GM19351 (cell line): Measurements from ENCODE around the gene DFFB.
"Not testable (repeated sequence)": the region's sequence is repeated elsewhere in the genome, so short reads cannot be mapped to it uniquely, and the experiment has no call there.

ENCODE experiments used
- ATAC-seq: cut with Tn5 transposase; IDR thresholded peaks from one replicate; pipeline ENCODE4 v1.9.1; 2021; ENCODE audit warnings: mild to moderate bottlenecking, moderate library complexity; ENCODE audit not compliant: unreplicated experiment

DFFB gene

GRCh38 chr1:3907031-3907534 is 49.8 kb downstream of the DFFB start:
- ATAC-seq, result no peak

GRCh38 chr1:3907621-3908165 is 50.4 kb downstream of the DFFB start:
- no peak for ATAC-seq

GRCh38 chr1:3908886-3909517 is 51.7 kb downstream of the DFFB start:
- ATAC-seq, result no peak

GRCh38 chr1:3909615-3910014 is 52.3 kb downstream of the DFFB start:
- ATAC-seq, result no peak

- ATAC-seq, result no peak
Measured at GRCh38 chr1:3910049-3910731, 52.9 kb downstream of the DFFB start.

GRCh38 chr1:3910857-3911845 is 53.9 kb downstream of the DFFB start:
- peak; percentile 73 for ATAC-seq

GRCh38 chr1:3911981-3912808 is 54.9 kb downstream of the DFFB start:
- no peak for ATAC-seq

- ATAC-seq, result no peak
Measured at GRCh38 chr1:3912809-3913685, 55.8 kb downstream of the DFFB start.

- no peak for ATAC-seq
Measured at GRCh38 chr1:3914331-3914851, 57.1 kb downstream of the DFFB start.

GRCh38 chr1:3914911-3915310 is 57.6 kb downstream of the DFFB start:
- no peak for ATAC-seq

GRCh38 chr1:3915551-3916121 is 58.4 kb downstream of the DFFB start:
- ATAC-seq, result no peak

- no peak for ATAC-seq
Measured at GRCh38 chr1:3917761-3918160, 60.5 kb downstream of the DFFB start.

- ATAC-seq, result not testable (repeated sequence)
Measured at GRCh38 chr1:3918359-3918758, 61.1 kb downstream of the DFFB start.

- ATAC-seq, result no peak
Measured at GRCh38 chr1:3918966-3919611, 61.8 kb downstream of the DFFB start.

- no peak for ATAC-seq
Measured at GRCh38 chr1:3919706-3920105, 62.4 kb downstream of the DFFB start.

GRCh38 chr1:3921765-3922164 is 64.5 kb downstream of the DFFB start:
- ATAC-seq, result no peak

GRCh38 chr1:3922201-3922725 is 65.0 kb downstream of the DFFB start:
- ATAC-seq, result no peak

- ATAC-seq, result no peak
Measured at GRCh38 chr1:3922851-3923250, 65.6 kb downstream of the DFFB start.
